ENCODE measurements around the gene THOC2.
"Not testable (repeated sequence)": the region's sequence is repeated elsewhere in the genome, so short reads cannot be mapped to it uniquely, and the experiment has no call there.

THOC2 gene

GRCh38 chrX:123732670-123733363 is at the start of gene THOC2:
Gene THOC2, minus strand, starts transcription at chrX:123733052. Its CDS starts 30 bp downstream, at chrX:123733022.
- DNase-seq = peak; percentile 86
- 0 out of 2 replicates have a peak, but pooled peaks cover 3% of the 10 kb centered on the region for H3K36me3 ChIP-seq
- peak within 1 kb of the TSS; percentile 90 for H3K27ac ChIP-seq
- H3K27me3 ChIP-seq (ENCODE audit: insufficient read depth, low read depth, severe bottlenecking) = peaks cover 6% of the 10 kb centered on the region
- H3K9me3 ChIP-seq (ENCODE audit: severe bottlenecking) = peaks cover 8% of the 10 kb centered on the region
- TF ChIP-seq CTCF (IDR thresholded peaks at IDR 0.05; ENCODE audit: low read depth, low read length) = peak; percentile 41
- H3K4me3 ChIP-seq (ENCODE audit: low read depth, low read length) = peak within 1 kb of the TSS; percentile 65

GRCh38 chrX:123781786-123782185 is 48.9 kb upstream of the THOC2 start:
- not testable (repeated sequence) for DNase-seq; H3K27me3 ChIP-seq (ENCODE audit: insufficient read depth, low read depth, severe bottlenecking); H3K36me3 ChIP-seq

GRCh38 chrX:123779908-123780396 is 47.1 kb upstream of the THOC2 start:
- Histone ChIP-seq H3K27ac (no peak overlapping the region), H3K9me3 (ENCODE audit: severe bottlenecking) (no peaks in the 10 kb centered on the region), H3K4me3 (ENCODE audit: low read depth, low read length) (no peak overlapping the region), H3K27me3 (ENCODE audit: insufficient read depth, low read depth, severe bottlenecking) (peaks cover 6% of the 10 kb centered on the region), H3K36me3 (no peaks in the 10 kb centered on the region)
- no peak for DNase-seq
- TF ChIP-seq CTCF (IDR thresholded peaks at IDR 0.05; ENCODE audit: low read depth, low read length) = no peak

More at GRCh38 chrX:123781786-123782185, 48.9 kb upstream of the THOC2 start:
- not testable (repeated sequence) for H3K9me3 ChIP-seq (ENCODE audit: severe bottlenecking); H3K27ac ChIP-seq; H3K4me3 ChIP-seq (ENCODE audit: low read depth, low read length)

GRCh38 chrX:123773258-123773988 is 40.6 kb upstream of the THOC2 start:
- Histone ChIP-seq H3K27me3 (ENCODE audit: insufficient read depth, low read depth, severe bottlenecking) (no peaks in the 10 kb centered on the region), H3K9me3 (ENCODE audit: severe bottlenecking) (no peaks in the 10 kb centered on the region), H3K27ac (no peak overlapping the region), H3K4me3 (ENCODE audit: low read depth, low read length) (no peak overlapping the region), H3K36me3 (no peaks in the 10 kb centered on the region)
- TF ChIP-seq CTCF (IDR thresholded peaks at IDR 0.05; ENCODE audit: low read depth, low read length) = no peak
- DNase-seq = no peak

- TF ChIP-seq CTCF (IDR thresholded peaks at IDR 0.05; ENCODE audit: low read depth, low read length) = no peak
- no peak for DNase-seq
- no peaks in the 10 kb centered on the region for H3K27me3 ChIP-seq (ENCODE audit: insufficient read depth, low read depth, severe bottlenecking)
- H3K27ac ChIP-seq = no peak overlapping the region
- no peak overlapping the region for H3K4me3 ChIP-seq (ENCODE audit: low read depth, low read length)
- no peaks in the 10 kb centered on the region for H3K9me3 ChIP-seq (ENCODE audit: severe bottlenecking)
- H3K36me3 ChIP-seq = no peaks in the 10 kb centered on the region
Observed at GRCh38 chrX:123771449-123772064, 38.7 kb upstream of the THOC2 start.
